Measurements from ENCODE around the gene VSTM4.

The VSTM4 gene

DNA sequence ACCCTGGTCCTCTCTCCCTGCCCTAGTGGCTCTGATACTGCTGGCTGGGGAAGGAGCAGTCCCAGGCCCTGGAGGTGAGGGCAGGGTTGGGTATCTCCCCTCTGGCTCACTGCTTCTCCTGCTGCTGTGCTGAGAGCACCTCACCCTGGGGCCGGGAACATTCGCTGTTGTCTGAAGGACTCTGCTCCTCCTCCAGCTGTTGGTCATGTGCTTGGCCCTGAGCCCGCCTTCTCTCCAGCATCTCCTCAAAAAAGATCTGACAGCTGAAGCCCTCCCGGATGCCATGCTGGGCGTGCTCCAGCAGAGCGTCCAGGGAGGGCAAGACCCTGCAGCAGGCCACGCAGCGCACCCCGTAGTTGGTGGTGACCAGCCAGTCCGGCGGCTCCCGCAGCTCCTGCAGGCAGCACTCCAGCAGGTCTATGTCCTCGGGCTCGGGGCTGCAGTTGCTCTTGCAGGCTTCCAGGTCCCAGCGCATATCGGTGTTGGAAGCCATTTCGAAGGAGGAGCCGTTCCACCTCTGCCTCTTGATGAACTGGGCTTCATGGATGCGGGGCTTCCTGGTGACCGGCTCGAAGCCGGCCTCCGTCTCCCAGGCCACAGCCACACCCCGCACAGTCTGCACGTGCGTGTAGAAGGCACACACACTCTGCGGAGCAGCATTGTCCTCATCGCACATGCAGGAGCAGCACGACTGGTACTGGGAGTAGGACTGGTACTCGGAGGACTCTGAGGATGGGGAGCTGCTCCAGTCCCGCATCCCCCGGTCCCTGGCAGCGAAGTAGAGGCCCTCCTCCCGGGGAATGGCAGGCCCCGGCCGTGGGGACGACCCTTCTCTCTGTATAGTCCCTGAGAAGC, 16.4 kb upstream of the VSTM4 start:
- no peaks in the 10 kb centered on the region for H3K36me3 ChIP-seq (ENCODE audit: insufficient read depth, low read depth, low read length)
- H3K9me3 ChIP-seq (ENCODE audit: insufficient read depth, low read depth, low read length) = no peaks in the 10 kb centered on the region; the same call in 1 of the 2 replicates
- H3K27ac ChIP-seq (ENCODE audit: low read length) = no peak overlapping the region
- no peak overlapping the region for H3K9ac ChIP-seq (ENCODE audit: low read depth, low read length)
- H3K4me3 ChIP-seq (ENCODE audit: low read length) = no peak overlapping the region
- H3K27me3 ChIP-seq (ENCODE audit: insufficient read depth, low read length) = no peaks in the 10 kb centered on the region
- H3K4me1 ChIP-seq (ENCODE audit: insufficient read depth, low read length) = no peaks in the 10 kb centered on the region

DNA sequence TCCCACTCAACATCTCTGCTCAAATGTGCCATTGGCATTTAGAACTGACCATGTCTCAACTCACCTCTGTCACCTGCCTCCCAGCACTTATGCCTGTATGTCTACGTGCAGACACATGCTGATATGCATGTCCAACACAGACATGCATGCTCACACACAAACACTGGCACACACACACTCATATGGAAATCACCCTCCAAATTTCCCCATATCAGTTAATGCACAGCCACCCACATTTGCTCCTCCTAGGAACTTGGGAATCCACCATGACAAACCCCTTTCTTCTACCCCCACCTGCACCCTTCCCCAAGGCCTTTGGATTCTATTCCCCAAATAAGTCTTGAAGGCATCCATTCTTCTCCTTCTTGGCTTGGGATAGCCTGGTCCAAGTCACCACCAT, 14.1 kb upstream of the VSTM4 start:
- H3K9ac ChIP-seq (ENCODE audit: low read depth, low read length) = no peak overlapping the region
- H3K36me3 ChIP-seq (ENCODE audit: insufficient read depth, low read depth, low read length) = no peaks in the 10 kb centered on the region
- no peak overlapping the region for H3K27ac ChIP-seq (ENCODE audit: low read length)
- H3K27me3 ChIP-seq (ENCODE audit: insufficient read depth, low read length) = no peaks in the 10 kb centered on the region
- no peak overlapping the region for H3K4me3 ChIP-seq (ENCODE audit: low read length)
- H3K4me1 ChIP-seq (ENCODE audit: insufficient read depth, low read length) = no peaks in the 10 kb centered on the region
- no peaks in the 10 kb centered on the region for H3K9me3 ChIP-seq (ENCODE audit: insufficient read depth, low read depth, low read length)

DNA sequence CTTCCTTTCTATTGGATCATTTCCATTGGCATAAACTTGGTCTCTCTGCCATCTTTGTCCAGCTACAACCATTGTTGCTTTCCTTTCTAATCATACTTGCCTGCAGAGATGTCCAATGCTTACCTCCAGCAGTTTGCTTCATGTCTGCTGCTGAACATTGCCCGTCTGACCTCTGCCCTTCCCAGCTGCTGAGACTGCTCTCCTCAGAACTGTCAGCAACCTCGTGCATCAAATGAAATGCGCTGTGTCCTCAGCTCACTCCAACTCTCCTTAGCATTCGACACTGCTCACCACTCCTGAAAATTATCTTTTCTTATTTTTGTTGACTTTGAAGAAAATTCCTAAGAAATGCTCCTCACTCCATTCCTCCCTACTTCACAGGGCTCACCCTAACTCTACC, 13.5 kb upstream of the VSTM4 start:
- H3K4me1 ChIP-seq (ENCODE audit: insufficient read depth, low read length) = no peaks in the 10 kb centered on the region
- no peak overlapping the region for H3K9ac ChIP-seq (ENCODE audit: low read depth, low read length)
- H3K36me3 ChIP-seq (ENCODE audit: insufficient read depth, low read depth, low read length) = no peaks in the 10 kb centered on the region
- H3K27ac ChIP-seq (ENCODE audit: low read length) = no peak overlapping the region
- no peak overlapping the region for H3K4me3 ChIP-seq (ENCODE audit: low read length)
- H3K9me3 ChIP-seq (ENCODE audit: insufficient read depth, low read depth, low read length) = no peaks in the 10 kb centered on the region
- no peaks in the 10 kb centered on the region for H3K27me3 ChIP-seq (ENCODE audit: insufficient read depth, low read length)

DNA sequence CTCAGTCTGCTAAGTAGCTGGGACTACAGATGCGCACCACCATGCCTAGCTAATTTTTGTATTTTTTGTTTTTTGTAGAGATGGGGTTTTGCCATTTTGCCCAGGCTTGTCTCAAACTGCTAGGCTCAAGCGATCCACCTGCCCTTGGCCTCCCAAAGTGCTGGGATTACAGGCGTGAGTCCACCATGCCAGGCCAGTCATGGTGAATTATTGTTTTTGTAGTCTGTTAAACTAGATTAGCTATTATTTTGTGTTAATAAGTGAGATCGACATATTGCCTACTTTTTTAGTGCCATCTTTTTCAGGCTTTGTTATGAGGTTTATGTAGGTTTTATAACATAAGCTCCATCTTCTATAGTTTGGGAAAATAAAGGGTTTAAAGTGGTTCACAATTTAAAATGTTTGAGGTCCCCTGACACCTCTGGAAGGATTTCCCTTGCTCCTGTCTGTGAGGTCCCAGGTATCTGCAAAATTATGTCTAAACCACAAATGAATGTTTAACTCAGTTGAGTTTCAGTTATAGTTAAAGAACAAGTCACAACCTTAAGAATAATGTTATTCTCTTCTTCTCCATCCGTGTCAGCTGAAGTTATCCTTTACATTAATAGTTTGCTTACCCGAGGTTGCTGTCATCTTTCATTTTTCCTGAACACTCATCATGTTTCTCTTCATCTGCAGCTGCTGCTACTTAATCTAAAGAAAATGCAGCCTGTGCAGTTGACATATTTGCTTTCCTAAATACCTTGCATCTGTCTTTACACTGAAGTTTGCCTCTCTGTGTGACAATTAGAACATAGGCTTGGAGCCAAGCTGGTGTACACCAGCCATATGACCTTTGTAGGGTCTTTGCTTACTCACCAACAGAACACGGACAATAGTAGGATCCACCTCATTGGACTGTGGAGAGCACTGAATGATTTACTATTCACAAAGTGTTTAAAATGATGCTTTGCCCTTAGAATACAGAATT, 8.9 kb upstream of the VSTM4 start:
- no peak overlapping the region for H3K9ac ChIP-seq (ENCODE audit: low read depth, low read length)
- no peaks in the 10 kb centered on the region for H3K9me3 ChIP-seq (ENCODE audit: insufficient read depth, low read depth, low read length)
- H3K27me3 ChIP-seq (ENCODE audit: insufficient read depth, low read length) = no peaks in the 10 kb centered on the region
- no peak overlapping the region for H3K4me3 ChIP-seq (ENCODE audit: low read length)
- H3K36me3 ChIP-seq (ENCODE audit: insufficient read depth, low read depth, low read length) = no peaks in the 10 kb centered on the region
- no peak overlapping the region for H3K27ac ChIP-seq (ENCODE audit: low read length)
- peaks cover 7% of the 10 kb centered on the region; the same call in 1 of the 2 replicates for H3K4me1 ChIP-seq (ENCODE audit: insufficient read depth, low read length)

DNA sequence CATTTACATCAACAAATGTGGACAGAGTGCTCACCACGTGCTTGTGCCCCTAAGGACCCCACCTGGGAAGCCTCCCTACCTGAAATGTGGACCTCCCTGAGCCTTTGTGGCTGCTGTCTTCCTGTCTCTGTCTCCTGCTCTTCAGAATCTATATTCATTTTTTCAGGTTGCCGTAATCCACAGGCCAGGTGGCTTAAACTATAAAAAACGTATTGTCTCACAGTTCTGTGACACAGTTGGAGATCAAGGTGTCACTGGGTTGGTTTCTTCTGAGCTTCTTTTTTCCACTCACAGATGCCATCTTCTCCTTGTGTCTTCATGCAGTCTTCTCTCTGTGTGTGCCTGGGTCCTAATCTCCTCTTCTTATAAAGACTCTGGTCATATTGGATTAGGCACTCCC, 5.6 kb upstream of the VSTM4 start:
- Histone ChIP-seq H3K9ac (ENCODE audit: low read depth, low read length) (no peak overlapping the region), H3K4me3 (ENCODE audit: low read length) (no peak overlapping the region), H3K9me3 (ENCODE audit: insufficient read depth, low read depth, low read length) (no peaks in the 10 kb centered on the region), H3K27ac (ENCODE audit: low read length) (no peak overlapping the region), H3K27me3 (ENCODE audit: insufficient read depth, low read length) (peaks cover 21% of the 10 kb centered on the region), H3K36me3 (ENCODE audit: insufficient read depth, low read depth, low read length) (no peaks in the 10 kb centered on the region), H3K4me1 (ENCODE audit: insufficient read depth, low read length) (peaks cover 7% of the 10 kb centered on the region; the same call in 1 of the 2 replicates)

DNA sequence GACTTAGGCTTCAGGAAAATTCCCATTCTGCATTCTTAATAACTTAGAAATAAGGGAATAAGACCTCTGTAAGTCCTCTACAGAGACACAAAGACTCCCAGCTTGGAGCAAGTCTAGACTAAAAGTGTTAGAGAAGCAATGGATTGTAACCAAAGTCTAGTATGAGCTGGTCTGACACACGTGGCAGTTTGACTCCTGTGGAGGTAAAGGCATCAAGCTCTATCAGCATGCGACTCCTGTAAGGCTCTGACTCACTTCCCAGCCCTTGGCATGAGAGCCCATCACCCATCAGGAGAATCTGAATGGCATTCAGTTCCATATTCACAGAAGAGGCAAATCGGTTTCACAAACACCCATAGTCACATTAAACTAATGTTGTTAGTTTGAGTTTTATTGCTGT, 4.4 kb upstream of the VSTM4 start:
- no peak overlapping the region for H3K4me3 ChIP-seq (ENCODE audit: low read length)
- peaks cover 7% of the 10 kb centered on the region; the same call in 1 of the 2 replicates for H3K4me1 ChIP-seq (ENCODE audit: insufficient read depth, low read length)
- H3K9ac ChIP-seq (ENCODE audit: low read depth, low read length) = no peak overlapping the region
- H3K9me3 ChIP-seq (ENCODE audit: insufficient read depth, low read depth, low read length) = no peaks in the 10 kb centered on the region
- no peaks in the 10 kb centered on the region for H3K36me3 ChIP-seq (ENCODE audit: insufficient read depth, low read depth, low read length)
- no peak overlapping the region for H3K27ac ChIP-seq (ENCODE audit: low read length)
- H3K27me3 ChIP-seq (ENCODE audit: insufficient read depth, low read length) = peaks cover 28% of the 10 kb centered on the region

DNA sequence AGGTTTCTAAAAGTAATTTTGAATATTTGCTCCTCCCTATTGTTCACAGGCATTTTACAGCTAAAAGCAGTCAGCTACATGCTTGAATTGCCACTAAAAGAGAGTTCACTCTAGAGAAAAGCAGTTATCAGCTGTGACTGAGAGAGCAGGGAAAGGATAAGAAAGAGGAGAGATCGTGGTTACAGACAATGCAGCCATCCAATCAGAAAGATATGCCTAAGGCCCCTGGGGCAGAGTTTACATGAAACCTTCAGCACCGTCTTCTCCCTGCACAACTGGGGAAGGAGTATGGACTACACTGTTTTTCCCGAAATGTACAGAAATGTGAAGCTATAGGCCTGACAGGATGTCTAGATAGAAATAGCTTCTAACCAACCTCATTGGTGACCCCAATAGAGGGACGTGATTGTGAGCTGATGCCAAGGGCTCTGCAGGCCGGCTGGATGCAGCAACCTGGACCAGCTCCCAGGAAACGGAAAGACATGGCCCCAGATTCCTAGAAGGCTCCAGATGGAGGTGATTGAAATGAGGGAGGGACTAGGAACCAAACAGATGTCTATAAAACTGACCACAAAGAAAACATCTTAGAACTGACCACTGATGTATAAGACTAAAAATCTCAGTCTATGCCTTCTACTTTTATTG, 3.2 kb upstream of the VSTM4 start:
- Histone ChIP-seq H3K4me3 (ENCODE audit: low read length) (no peak overlapping the region), H3K4me1 (ENCODE audit: insufficient read depth, low read length) (peaks cover 7% of the 10 kb centered on the region; the same call in 1 of the 2 replicates), H3K9ac (ENCODE audit: low read depth, low read length) (no peak overlapping the region), H3K9me3 (ENCODE audit: insufficient read depth, low read depth, low read length) (no peaks in the 10 kb centered on the region), H3K27me3 (ENCODE audit: insufficient read depth, low read length) (peaks cover 40% of the 10 kb centered on the region), H3K36me3 (ENCODE audit: insufficient read depth, low read depth, low read length) (no peaks in the 10 kb centered on the region), H3K27ac (ENCODE audit: low read length) (no peak overlapping the region)

DNA sequence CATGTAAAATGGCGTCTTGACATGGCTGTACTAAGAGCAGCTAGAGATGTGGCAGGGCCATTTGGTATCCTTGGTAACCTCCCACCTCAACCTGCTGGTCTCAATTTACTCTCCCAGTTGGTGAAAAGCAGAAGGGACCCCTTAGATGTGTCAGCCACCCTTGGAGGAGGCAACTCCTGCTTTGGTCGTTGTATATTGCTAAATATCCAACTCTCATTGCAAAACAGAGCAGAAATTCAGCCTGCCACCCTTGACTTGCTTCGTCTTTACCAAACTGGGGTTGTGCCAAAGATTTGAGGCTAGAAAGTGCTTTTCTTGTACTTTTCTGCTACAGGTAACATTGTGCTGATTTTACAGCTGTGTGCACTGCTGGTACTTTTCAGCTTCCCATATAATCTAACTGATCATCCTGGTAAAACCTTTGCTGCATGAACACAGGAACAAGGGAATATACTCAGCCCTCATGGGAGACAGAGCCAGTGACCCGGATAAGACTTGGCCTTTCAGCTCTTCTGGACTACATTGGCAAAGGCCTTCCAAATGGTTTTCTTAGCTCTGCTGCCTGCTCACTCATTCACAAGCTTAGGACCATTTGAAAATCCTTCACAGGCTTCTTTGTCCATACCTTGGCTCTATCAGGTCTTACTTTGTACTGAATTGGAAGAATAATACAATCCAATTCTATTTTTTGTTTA, 2.2 kb upstream of the VSTM4 start:
- no peak overlapping the region for H3K9ac ChIP-seq (ENCODE audit: low read depth, low read length)
- no peaks in the 10 kb centered on the region for H3K9me3 ChIP-seq (ENCODE audit: insufficient read depth, low read depth, low read length)
- peaks cover 44% of the 10 kb centered on the region for H3K27me3 ChIP-seq (ENCODE audit: insufficient read depth, low read length)
- H3K27ac ChIP-seq (ENCODE audit: low read length) = no peak overlapping the region
- peaks cover 7% of the 10 kb centered on the region; the same call in 1 of the 2 replicates for H3K4me1 ChIP-seq (ENCODE audit: insufficient read depth, low read length)
- no peaks in the 10 kb centered on the region for H3K36me3 ChIP-seq (ENCODE audit: insufficient read depth, low read depth, low read length)
- no peak overlapping the region for H3K4me3 ChIP-seq (ENCODE audit: low read length)

DNA sequence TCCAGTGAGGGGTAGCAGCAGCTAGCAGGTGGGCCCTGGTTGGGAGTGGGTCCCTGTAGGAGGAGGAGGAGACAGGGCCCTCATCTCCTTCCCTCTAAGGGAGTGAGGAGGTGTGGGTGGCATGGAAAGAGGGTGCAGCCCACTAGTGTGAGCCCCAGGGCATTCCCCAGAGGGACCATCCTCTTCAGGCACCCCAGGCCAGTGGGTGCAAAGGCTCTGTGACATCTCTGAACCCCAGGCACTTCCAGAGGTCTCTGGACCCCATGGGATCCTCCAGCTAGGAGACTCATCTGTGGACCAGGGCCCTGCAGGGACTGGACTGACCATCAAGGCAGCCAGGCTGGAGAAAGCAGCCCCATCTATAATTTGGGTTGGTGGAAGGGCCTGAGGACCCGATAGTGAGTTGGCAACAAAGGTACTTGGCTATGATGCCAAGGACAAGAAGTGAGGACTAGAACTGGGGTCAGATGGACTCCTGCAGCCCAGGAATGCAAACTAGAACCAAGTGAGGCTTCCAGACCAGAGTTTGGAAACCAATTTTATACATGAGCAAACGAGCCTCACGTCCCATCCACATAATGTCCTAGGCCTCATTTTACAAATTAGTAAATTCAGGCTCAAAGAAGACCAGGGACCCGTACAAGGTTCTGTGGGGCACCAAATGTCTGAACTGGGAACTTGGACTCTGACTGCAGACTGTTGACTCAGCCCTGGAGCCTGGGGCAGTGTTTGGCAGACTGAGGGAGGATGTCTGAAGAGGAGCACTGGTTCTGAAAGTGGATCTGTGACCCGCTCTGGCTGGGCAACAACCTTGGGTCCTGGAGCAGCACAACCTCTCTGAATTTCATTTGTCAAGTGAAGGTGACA, 1.4 kb upstream of the VSTM4 start:
- no peaks in the 10 kb centered on the region for H3K9me3 ChIP-seq (ENCODE audit: insufficient read depth, low read depth, low read length)
- H3K27me3 ChIP-seq (ENCODE audit: insufficient read depth, low read length) = peaks cover 44% of the 10 kb centered on the region
- H3K36me3 ChIP-seq (ENCODE audit: insufficient read depth, low read depth, low read length) = no peaks in the 10 kb centered on the region
- peaks cover 7% of the 10 kb centered on the region; the same call in 1 of the 2 replicates for H3K4me1 ChIP-seq (ENCODE audit: insufficient read depth, low read length)
- H3K4me3 ChIP-seq (ENCODE audit: low read length) = no peak overlapping the region
- H3K9ac ChIP-seq (ENCODE audit: low read depth, low read length) = no peak overlapping the region
- no peak overlapping the region for H3K27ac ChIP-seq (ENCODE audit: low read length)

DNA sequence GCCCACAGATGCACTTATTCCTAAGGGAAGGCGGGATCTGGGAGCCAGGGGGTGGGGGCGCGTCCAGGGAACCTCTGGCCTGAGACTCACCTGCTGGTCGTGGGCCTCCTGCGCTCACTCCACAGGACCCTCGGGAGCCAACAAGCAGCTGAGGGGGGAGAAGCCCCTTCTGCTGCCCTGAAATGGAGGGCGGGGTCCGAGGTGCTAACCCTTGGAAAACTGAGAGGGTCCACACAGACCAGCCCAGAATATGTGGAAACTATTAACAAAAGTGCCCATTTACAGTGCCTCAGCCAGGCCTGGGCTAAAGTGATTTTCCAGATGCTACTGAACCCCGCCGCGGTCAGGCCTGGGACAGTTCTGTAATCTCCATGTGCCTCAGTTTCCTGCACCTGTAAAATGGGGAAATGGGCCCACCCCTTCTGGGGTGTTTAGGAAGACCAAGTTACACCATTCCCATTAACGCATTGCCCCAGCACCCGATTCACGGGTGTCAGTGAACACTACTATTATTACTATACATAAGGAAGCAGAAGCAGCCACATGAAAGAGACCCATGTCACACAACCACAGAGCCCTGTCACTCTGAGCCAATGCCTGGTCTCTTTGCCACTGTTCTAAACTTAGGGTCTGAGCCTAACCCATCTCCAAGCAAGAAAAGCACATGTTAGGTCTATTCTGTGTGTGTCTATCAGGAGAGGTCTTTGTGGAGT, 630 bp upstream of the VSTM4 start:
- no peak overlapping the region for H3K9ac ChIP-seq (ENCODE audit: low read depth, low read length)
- peaks cover 44% of the 10 kb centered on the region for H3K27me3 ChIP-seq (ENCODE audit: insufficient read depth, low read length)
- peaks cover 7% of the 10 kb centered on the region; the same call in 1 of the 2 replicates for H3K4me1 ChIP-seq (ENCODE audit: insufficient read depth, low read length)
- H3K27ac ChIP-seq (ENCODE audit: low read length) = no peak overlapping the region
- H3K9me3 ChIP-seq (ENCODE audit: insufficient read depth, low read depth, low read length) = no peaks in the 10 kb centered on the region
- H3K4me3 ChIP-seq (ENCODE audit: low read length) = peak overlapping the region; percentile 49; the same call in 1 of the 2 replicates
- no peaks in the 10 kb centered on the region for H3K36me3 ChIP-seq (ENCODE audit: insufficient read depth, low read depth, low read length)

All from iPS-20b (cell line).